GM12873 (cell line): ENCODE results near the gene MAD1L1.

Source experiments
- TF ChIP-seq, protein P1 (sequence below): IDR thresholded peaks from 2 replicates; pipeline ENCODE4 v1.5.1; 2012; ENCODE audit warnings: low read depth, mild to moderate bottlenecking, moderate library complexity, low read length, control low read depth; ENCODE audit not compliant: insufficient read depth; ENCODE audit errors: missing control alignments

Gene MAD1L1

DNA sequence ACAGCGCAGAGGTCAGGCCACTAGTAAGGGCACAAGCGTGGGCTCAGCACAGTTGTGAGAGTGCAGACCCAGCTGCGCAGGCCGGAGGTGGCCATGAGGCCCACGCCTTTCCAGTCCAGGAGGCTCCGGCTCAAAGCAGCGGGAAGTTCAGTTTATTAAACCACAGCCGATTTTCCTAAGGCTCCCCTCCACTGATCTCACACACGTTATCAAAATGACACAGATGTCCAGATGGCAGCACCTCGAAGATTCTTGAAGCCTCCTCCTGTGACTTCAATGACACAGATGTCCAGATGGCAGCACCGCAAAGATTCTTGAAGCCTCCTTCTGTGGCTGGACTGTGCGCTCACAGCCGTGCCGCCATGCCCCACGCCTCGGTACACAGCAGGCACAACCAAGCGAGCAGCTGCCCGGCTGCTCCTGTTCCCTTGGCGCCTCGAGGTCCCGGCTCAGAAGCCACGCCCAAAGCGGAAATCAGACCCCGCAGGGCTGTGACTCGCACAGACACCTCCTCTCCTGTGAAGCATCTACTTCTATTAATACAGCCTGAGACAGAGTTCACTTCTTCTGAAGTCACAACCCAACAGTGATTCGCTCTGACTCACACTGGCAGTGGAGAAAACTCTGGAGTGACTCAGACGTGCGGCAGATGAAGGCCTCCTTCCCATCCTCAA, 122.7 kb downstream of the MAD1L1 start:
- TF ChIP-seq, protein P1, sequence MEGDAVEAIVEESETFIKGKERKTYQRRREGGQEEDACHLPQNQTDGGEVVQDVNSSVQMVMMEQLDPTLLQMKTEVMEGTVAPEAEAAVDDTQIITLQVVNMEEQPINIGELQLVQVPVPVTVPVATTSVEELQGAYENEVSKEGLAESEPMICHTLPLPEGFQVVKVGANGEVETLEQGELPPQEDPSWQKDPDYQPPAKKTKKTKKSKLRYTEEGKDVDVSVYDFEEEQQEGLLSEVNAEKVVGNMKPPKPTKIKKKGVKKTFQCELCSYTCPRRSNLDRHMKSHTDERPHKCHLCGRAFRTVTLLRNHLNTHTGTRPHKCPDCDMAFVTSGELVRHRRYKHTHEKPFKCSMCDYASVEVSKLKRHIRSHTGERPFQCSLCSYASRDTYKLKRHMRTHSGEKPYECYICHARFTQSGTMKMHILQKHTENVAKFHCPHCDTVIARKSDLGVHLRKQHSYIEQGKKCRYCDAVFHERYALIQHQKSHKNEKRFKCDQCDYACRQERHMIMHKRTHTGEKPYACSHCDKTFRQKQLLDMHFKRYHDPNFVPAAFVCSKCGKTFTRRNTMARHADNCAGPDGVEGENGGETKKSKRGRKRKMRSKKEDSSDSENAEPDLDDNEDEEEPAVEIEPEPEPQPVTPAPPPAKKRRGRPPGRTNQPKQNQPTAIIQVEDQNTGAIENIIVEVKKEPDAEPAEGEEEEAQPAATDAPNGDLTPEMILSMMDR: no peak

DNA sequence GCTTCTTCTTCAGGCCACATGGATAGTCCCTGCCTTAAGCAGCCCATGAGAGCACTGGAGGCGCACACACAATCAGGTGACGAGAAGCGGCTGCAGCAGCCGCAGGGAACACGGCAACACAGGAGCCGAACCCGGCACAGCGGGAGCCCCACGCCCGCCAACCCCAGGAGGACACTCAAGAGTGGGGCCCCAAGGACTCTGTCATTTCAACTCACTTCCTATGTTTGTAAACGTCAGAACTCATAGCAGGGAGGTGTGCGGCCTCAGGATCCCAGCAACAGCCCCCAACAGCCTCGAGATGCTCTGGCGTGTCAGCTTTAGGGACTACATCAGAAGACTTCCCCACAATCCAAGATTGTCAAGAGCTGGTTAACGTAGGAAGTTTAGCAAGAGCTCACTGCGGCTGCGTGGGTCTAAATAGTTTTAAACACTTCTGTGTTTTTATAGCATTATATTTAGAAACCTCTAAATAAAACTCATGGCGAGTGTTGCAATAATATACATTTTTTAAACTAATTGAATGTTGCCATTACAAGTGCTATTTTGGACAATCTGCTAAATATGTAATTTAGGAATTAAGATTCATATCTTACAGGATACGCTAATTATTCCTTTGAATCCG, 123.4 kb downstream of the MAD1L1 start:
- TF ChIP-seq, protein P1: no peak

DNA sequence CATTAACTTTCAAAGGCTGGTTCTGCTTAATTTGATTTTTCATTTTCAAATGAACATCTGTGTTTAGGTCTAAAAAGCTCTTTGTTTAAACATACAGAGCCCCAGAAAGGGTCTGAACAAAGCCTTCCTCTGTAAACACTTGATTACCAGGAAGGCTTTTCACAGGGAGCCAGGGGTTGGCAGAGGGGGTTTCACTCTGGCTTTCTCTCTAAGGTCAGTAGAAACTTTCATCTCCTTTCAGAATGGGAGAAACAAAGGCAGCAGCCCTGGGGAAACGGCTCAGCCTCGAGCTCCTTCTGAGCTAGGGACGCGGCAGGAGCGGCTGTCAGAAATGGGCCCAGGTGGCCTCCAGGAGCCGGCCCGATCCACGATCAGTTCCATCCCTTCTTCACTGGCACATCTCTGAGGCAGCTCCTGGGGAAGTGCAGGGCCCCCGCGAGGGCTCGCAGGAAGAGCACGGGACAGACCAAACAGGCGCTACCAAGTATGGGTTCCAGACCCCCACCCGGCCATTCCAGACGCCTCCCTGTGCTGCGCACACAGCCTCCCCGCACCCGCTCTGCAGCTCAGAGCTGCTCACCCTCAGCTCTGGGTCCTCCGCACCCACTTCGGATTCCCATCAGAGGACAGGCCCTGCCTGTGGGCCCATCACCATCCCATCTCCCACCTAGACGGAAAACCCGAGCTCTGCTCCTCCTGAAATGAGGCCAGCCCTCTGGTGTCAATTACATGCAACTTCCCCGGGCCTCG, 124.1 kb downstream of the MAD1L1 start:
- TF ChIP-seq, protein P1: no peak

DNA sequence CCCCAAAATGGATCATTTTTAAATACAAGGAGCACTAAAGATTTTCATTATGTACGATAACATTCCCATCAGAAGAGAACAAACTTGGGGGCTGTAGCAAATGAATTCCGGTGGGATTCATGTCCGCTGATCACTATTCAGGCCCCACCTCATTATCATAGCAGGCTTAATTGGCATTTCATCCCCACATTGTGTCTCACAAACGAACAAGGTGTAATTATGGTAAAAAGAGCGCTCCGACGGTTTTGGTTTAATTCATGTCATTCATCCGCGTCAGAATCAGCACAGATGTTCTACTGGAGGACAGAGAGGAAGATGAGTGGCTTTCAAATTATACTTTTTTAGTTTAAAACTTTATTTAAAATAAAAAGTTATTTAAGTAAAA, 124.7 kb downstream of the MAD1L1 start:
- TF ChIP-seq, protein P1: no peak

GRCh38 chr7:2107386-2108070, 125.2 kb downstream of the MAD1L1 start:
- TF ChIP-seq, protein P1: no peak

GRCh38 chr7:2106924-2107323, 125.8 kb downstream of the MAD1L1 start:
- TF ChIP-seq, protein P1: no peak

DNA sequence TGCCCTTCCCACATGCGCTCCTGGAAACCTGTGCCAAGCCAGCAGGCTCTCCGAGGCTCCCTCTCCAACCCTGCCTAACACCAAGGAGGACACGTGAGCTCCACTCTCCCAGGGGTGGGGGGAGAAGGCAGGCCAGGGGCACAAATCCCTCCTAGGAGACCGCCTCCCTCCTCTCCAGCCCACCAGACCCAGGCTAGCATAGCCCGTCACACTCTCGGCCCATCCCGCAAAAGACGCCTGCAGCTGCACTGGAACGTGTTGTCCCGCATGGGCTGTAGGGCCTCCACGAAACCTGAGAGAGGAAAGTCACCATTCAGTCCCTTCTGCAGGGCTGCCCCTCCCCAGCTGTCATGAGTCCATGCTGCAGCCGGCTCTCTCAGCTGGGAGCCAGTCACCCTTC, 126.3 kb downstream of the MAD1L1 start:
- TF ChIP-seq, protein P1: no peak
